GM12801 (cell line): ENCODE measurements around the gene PLB1.

Source experiments
- TF ChIP-seq, protein P1 (sequence below): IDR thresholded peaks from one replicate; pipeline ENCODE4 v1.5.1; 2011; ENCODE audit warnings: control low read depth; ENCODE audit not compliant: insufficient read length; ENCODE audit errors: extremely low read depth

The PLB1 gene

GRCh38 chr2:28516950-28517349 is 21.1 kb downstream of the PLB1 start:
- TF ChIP-seq, protein P1, sequence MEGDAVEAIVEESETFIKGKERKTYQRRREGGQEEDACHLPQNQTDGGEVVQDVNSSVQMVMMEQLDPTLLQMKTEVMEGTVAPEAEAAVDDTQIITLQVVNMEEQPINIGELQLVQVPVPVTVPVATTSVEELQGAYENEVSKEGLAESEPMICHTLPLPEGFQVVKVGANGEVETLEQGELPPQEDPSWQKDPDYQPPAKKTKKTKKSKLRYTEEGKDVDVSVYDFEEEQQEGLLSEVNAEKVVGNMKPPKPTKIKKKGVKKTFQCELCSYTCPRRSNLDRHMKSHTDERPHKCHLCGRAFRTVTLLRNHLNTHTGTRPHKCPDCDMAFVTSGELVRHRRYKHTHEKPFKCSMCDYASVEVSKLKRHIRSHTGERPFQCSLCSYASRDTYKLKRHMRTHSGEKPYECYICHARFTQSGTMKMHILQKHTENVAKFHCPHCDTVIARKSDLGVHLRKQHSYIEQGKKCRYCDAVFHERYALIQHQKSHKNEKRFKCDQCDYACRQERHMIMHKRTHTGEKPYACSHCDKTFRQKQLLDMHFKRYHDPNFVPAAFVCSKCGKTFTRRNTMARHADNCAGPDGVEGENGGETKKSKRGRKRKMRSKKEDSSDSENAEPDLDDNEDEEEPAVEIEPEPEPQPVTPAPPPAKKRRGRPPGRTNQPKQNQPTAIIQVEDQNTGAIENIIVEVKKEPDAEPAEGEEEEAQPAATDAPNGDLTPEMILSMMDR: no peak

- TF ChIP-seq, protein P1: no peak
These were observed 25.8 kb downstream of the PLB1 start for GRCh38 chr2:28521663-28522062.

DNA sequence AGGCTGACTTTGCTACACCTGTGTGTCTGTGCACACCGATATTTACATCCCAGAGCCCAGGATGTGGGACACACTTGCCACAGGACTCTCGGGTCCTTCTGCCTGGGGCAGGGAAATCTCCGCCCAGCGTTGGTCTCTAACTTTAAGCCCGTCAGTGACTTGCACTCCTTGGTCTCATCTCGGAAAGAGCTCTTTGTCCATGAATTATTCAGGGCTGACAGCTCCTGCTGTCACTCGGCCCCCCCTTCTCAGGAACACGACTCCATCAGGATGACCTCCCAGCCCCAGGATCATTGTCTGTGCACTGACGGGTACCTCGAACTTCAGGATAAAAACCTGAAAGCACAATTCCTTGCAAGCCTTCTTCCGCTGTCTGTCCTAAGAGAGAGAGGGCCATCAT is 26.6 kb downstream of the PLB1 start:
- TF ChIP-seq, protein P1: no peak

DNA sequence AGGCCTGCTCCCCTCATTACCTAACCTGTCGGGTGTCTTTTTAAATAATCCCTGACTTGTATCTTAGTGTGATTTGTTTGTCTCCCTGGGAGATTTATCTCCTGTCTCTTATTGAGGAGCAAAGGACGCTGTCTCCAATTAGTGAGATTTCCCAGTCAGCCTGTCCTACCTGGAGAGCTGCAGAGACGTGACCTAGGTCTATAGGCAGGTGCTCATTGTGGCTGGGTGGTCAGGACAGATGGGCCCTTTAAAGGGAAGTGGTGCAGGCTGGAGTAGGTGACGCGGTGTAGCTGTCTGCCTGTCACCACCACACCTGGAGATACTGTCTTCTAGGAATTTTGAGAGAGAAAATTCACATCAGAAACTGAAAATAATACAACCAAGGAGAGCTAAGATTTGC is 28.0 kb downstream of the PLB1 start:
- TF ChIP-seq, protein P1: no peak

GRCh38 chr2:28525481-28525880 is 29.6 kb downstream of the PLB1 start:
- TF ChIP-seq, protein P1: no peak

DNA sequence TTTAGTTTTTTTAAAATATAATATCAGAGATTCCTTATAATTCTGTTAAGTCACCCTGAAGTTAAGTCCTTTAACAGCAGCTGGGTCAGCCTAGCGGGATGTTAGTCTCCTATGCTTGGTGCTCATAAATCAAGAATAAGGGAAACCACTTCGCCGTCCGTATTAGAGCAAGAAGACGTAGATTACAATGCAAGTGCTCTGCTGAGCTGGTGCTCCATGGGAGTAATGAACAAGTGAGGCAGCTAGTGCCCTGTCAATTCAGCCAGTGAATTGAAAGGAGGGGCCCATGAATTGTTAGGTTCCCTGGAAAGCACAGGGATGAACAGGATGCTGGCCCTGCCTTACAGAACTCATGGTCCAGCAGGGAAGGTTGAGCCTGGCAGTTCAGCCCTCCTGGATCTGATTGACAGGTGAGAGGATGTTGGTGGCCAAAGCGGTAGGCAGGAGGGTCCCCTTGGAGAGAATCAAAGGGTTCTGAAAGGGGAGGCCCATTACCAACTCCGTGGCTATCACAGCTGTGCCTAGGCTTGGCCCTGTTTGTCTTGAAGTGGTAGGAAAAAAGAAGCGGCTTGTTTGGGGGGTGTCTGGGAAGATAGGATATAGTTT is 30.8 kb downstream of the PLB1 start:
- TF ChIP-seq, protein P1: no peak

DNA sequence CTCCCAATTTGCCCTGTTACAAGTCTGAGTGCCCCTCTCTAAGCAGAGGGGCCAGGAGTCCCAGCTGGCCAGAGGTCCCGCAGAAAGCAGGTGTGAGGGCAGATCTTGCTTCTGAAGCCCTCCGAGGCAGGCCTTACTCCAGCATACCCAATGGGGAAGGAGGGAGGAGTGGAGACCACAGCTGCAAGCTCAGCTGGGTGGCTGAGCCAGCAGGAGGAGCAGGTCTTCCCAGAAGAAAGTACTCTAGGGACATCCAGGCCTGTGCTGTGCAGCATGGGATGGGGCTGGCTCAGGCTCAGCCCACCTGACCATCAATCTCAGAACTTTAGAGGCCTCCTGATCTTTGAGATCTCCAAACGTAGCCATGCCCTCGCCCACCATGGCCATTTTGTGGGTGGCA is 31.3 kb downstream of the PLB1 start:
- TF ChIP-seq, protein P1: no peak
